CD14-positive monocyte (primary cell): ENCODE data around the gene MCU. TPM values are rescaled to one million over a fixed set of nuclear protein-coding genes. Genes with fewer than 3 reads are reported as not detected.

ENCODE experiments used
- DNase-seq, 3 donors: peaks; one replicate each; pipeline ENCODE4 v3.0.0-alpha.2; 2011 to 2022
- H2AFZ ChIP-seq: 2 replicates; pipeline ENCODE4 v1.6.0; 2012; ENCODE audit warnings: mild to moderate bottlenecking, low read depth, low read length, inconsistent platforms; ENCODE audit not compliant: insufficient read depth, poor library complexity, severe bottlenecking
- H3K27ac ChIP-seq, 2 donors: 1 replicate in 1 of 2; 2 replicates in 1 of 2; pipeline ENCODE4 v1.5.1; 2012 to 2013; ENCODE audit warnings: low read length in 2 of 2, control low read depth in 1 of 2, inconsistent platforms in 1 of 2, low read depth in 1 of 2, mild to moderate bottlenecking in 1 of 2
- H3K27me3 ChIP-seq, 2 donors: one replicate each; pipeline versions ENCODE4 v1.6.0 to v1.6.1; 2011 to 2013; ENCODE audit warnings: low read length in 2 of 2; ENCODE audit not compliant: control insufficient read depth in 2 of 2, insufficient read depth in 2 of 2
- H3K36me3 ChIP-seq, 2 donors: replicated peaks in 1 of 2; 1 replicate in 1 of 2; 2 replicates in 1 of 2; pipeline versions ENCODE4 v1.5.1 to v1.6.1; 2012 to 2013; ENCODE audit warnings: low read length in 2 of 2, control low read depth in 1 of 2, inconsistent platforms in 1 of 2, mild to moderate bottlenecking in 1 of 2; ENCODE audit not compliant: insufficient read depth in 2 of 2, control insufficient read depth in 1 of 2
- H3K4me1 ChIP-seq, 2 donors: 1 replicate in 1 of 2; 2 replicates in 1 of 2; pipeline versions ENCODE4 v1.5.1 to v1.6.1; 2012 to 2013; ENCODE audit warnings: low read length in 2 of 2, control low read depth in 1 of 2, inconsistent platforms in 1 of 2, mild to moderate bottlenecking in 1 of 2, moderate library complexity in 1 of 2; ENCODE audit not compliant: insufficient read depth in 2 of 2, control insufficient read depth in 1 of 2
- H3K4me2 ChIP-seq: replicated peaks from 2 replicates; pipeline ENCODE3; 2012; ENCODE audit warnings: low read length, moderate library complexity, mild to moderate bottlenecking; ENCODE audit not compliant: poor library complexity, severe bottlenecking; ENCODE audit errors: extremely low read depth
- H3K4me3 ChIP-seq, 3 experiments: fragments of 200-600 bp in 1 of 3; sonication (generic) in 1 of 3; replicated peaks in 1 of 3; 1 replicate in 2 of 3; 2 replicates in 1 of 3; pipeline ENCODE4 v1.5.1; 2011 to 2013; ENCODE audit warnings: low read length in 3 of 3, mild to moderate bottlenecking in 3 of 3, control low read depth in 2 of 3, low read depth in 2 of 3, inconsistent platforms in 1 of 3, moderate library complexity in 1 of 3
- H3K79me2 ChIP-seq: 2 replicates; pipeline ENCODE4 v1.6.0; 2012; ENCODE audit warnings: mild to moderate bottlenecking, control low read depth, inconsistent platforms, low read length, moderate library complexity; ENCODE audit not compliant: insufficient read depth
- H3K9ac ChIP-seq: 2 replicates; pipeline ENCODE4 v1.6.0; 2017; ENCODE audit warnings: low read length, mild to moderate bottlenecking; ENCODE audit not compliant: insufficient read depth, poor library complexity, severe bottlenecking
- H3K9me3 ChIP-seq, 2 donors: replicated peaks in 1 of 2; 1 replicate in 1 of 2; 2 replicates in 1 of 2; pipeline versions ENCODE4 v1.5.1 to v1.6.1; 2012 to 2013; ENCODE audit warnings: low read length in 2 of 2, control low read depth in 1 of 2; ENCODE audit not compliant: control insufficient read depth in 1 of 2, insufficient read depth in 1 of 2
- H4K20me1 ChIP-seq: 2 replicates; pipeline ENCODE4 v1.6.0; 2012; ENCODE audit warnings: mild to moderate bottlenecking, low read length, control low read depth, moderate library complexity; ENCODE audit not compliant: insufficient read depth
- H3K27ac Mint-ChIP-seq, 7 donors: one replicate each; pipeline ENCODE4 v1.8.0; 2020; ENCODE audit warnings: mild to moderate bottlenecking in 7 of 7, mixed read lengths in 7 of 7, moderate library complexity in 6 of 7, inconsistent platforms in 2 of 7
- H3K27me3 Mint-ChIP-seq, 3 donors: one replicate each; pipeline ENCODE4 v1.8.0; 2021 to 2022; ENCODE audit warnings: low read depth in 3 of 3, mild to moderate bottlenecking in 3 of 3, mixed read lengths in 3 of 3, moderate library complexity in 3 of 3, inconsistent platforms in 1 of 3
- H3K36me3 Mint-ChIP-seq, 2 donors: one replicate each; pipeline ENCODE4 v1.8.0; 2020; ENCODE audit warnings: mixed read lengths in 2 of 2, inconsistent platforms in 1 of 2, mild to moderate bottlenecking in 1 of 2
- H3K4me1 Mint-ChIP-seq: one replicate; pipeline ENCODE4 v1.8.0; 2020; ENCODE audit warnings: mild to moderate bottlenecking, mixed read lengths
- H3K4me3 Mint-ChIP-seq, 2 donors: one replicate each; pipeline ENCODE4 v1.8.0; 2020; ENCODE audit warnings: mild to moderate bottlenecking in 2 of 2, mixed read lengths in 2 of 2, moderate library complexity in 1 of 2
- H3K9me3 Mint-ChIP-seq, 7 donors: one replicate each; pipeline ENCODE4 v1.8.0; 2020 to 2022; ENCODE audit warnings: mixed read lengths in 7 of 7, mild to moderate bottlenecking in 6 of 7, moderate library complexity in 6 of 7, inconsistent platforms in 2 of 7
- WGBS: methylation state at CpG from one replicate; pipeline ENCODE4 v1.1.5; 2013; ENCODE audit warnings: missing lambda C conversion rate; ENCODE audit not compliant: insufficient coverage; 5-methylcytosine and 5-hydroxymethylcytosine counted together
- intact Hi-C, 2 donors: fragments of 100-400 bp; cut with micrococcal nuclease; formaldehyde crosslinking; loops; one replicate each; pipeline versions ENCODE4 v1.15.0 to v1.15.1; 2023
- polyA plus RNA-seq, 3 donors: library from polyadenylated mRNA; depleted of rRNA in 1 of 3; unstranded in 2 of 3; stranded (reverse) in 1 of 3; fragments of 300-500 nt in 2 of 3; fragments of >200 nt in 1 of 3; fragmentation: Illumina TruSeq in 2 of 3; gene quantifications; 1 replicate in 2 of 3; 2 replicates in 1 of 3; pipeline ENCODE4 v1.2.3, GENCODE V29; 2012 to 2021
- TF ChIP-seq, protein P1 (sequence below): fragments of 200-600 bp; IDR thresholded peaks from one replicate; pipeline ENCODE4 v1.8.0; 2022; ENCODE audit warnings: antibody characterized with exemption, mild to moderate bottlenecking

Gene MCU
- polyA plus RNA-seq, 3 donors = 11.7 to 23.1 (median 16.5) TPM

DNA sequence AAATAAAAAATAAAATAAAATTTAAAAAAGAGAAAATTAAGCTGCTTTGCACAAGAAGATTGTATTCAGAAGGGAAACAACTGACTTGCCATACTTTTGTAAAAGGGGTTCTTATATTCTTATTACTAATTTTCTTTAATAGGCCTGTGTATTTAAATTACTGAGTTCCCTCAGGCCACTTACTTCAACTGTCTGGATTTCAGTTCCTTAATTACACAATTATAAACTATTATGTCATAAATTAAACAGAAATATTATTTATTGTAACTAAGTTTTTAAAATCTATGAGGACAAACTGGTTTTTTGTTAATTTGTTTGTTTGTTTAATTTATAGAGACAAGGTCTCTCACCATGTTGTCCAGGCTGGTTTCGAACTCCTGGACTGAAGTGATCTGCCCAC is 43.6 kb upstream of the MCU start:
- H3K79me2 ChIP-seq = no peaks in the 10 kb centered on the region
- H4K20me1 ChIP-seq = no peaks in the 10 kb centered on the region
- H3K4me2 ChIP-seq = no peak overlapping the region
- Mint-ChIP-seq H3K9me3 (no peaks in the 10 kb centered on the region), H3K27me3 (peaks cover 0 to 3% (median 2%) of the 10 kb centered on the region in 3 donors), H3K4me3 (no peak overlapping the region), H3K27ac (peak overlapping the region in 2 of 7 donors; percentile 0 to 59), H3K36me3 (no peaks in the 10 kb centered on the region), H3K4me1 (peaks cover 19% of the 10 kb centered on the region)
- H3K4me1 ChIP-seq = peaks cover 20 to 25% of the 10 kb centered on the region in 2 donors
- H3K9me3 ChIP-seq = no peaks in the 10 kb centered on the region
- H3K9ac ChIP-seq = no peak overlapping the region
- H3K27ac ChIP-seq = no peak overlapping the region
- H2AFZ ChIP-seq = no peak overlapping the region
- DNase-seq = peak in 1 of 3 donors; percentile 11
- 100% methylated on average over 1 of the region's 1 CpG for WGBS
- TF ChIP-seq, protein P1, sequence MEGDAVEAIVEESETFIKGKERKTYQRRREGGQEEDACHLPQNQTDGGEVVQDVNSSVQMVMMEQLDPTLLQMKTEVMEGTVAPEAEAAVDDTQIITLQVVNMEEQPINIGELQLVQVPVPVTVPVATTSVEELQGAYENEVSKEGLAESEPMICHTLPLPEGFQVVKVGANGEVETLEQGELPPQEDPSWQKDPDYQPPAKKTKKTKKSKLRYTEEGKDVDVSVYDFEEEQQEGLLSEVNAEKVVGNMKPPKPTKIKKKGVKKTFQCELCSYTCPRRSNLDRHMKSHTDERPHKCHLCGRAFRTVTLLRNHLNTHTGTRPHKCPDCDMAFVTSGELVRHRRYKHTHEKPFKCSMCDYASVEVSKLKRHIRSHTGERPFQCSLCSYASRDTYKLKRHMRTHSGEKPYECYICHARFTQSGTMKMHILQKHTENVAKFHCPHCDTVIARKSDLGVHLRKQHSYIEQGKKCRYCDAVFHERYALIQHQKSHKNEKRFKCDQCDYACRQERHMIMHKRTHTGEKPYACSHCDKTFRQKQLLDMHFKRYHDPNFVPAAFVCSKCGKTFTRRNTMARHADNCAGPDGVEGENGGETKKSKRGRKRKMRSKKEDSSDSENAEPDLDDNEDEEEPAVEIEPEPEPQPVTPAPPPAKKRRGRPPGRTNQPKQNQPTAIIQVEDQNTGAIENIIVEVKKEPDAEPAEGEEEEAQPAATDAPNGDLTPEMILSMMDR = no peak
- no peaks in the 10 kb centered on the region for H3K27me3 ChIP-seq
- H3K36me3 ChIP-seq = no peaks in the 10 kb centered on the region
- H3K4me3 ChIP-seq = no peak overlapping the region
- intact Hi-C loops = no loop called here

DNA sequence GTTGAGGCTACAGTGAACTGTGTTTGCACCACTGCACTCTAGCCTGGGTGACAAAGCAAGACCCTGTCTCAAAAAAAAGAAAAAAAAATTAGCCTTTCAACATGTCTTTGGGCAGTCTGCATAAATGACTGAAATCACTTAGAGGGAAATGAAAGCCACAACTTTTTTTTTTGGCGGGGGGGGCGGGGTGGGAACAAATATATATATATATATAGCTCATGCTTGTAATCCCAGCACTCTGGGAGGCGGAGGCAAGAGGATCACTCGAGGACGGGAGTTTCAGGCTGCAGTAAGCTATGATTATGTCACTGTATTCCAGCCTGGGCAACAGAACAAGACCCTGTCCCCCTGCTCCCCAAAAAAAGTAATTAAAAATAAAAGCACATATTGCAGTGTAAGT is 42.7 kb upstream of the MCU start:
- Histone ChIP-seq H4K20me1 (no peaks in the 10 kb centered on the region), H3K4me1 (peaks cover 20 to 25% of the 10 kb centered on the region in 2 donors), H3K79me2 (no peaks in the 10 kb centered on the region), H3K36me3 (no peaks in the 10 kb centered on the region), H3K4me3 (no peak overlapping the region), H3K4me2 (peak overlapping the region; percentile 34), H3K27me3 (no peaks in the 10 kb centered on the region), H3K27ac (no peak overlapping the region), H3K9ac (no peak overlapping the region), H3K9me3 (no peaks in the 10 kb centered on the region), H2AFZ (no peak overlapping the region)
- H3K27me3 Mint-ChIP-seq = peaks cover 0 to 3% (median 2%) of the 10 kb centered on the region in 3 donors
- H3K9me3 Mint-ChIP-seq = no peaks in the 10 kb centered on the region
- TF ChIP-seq, protein P1 = no peak
- peak overlapping the region in 3 of 7 donors; percentile 0 to 35 (median 21) for H3K27ac Mint-ChIP-seq
- peak; percentile 2 to 23 (median 6) for DNase-seq
- peak overlapping the region in 1 of 2 donors; percentile 20 for H3K4me3 Mint-ChIP-seq
- no CpG with 5 or more reads among the region's 5 CpGs for WGBS
- intact Hi-C loops = no loop called here
- peaks cover 19% of the 10 kb centered on the region for H3K4me1 Mint-ChIP-seq
- H3K36me3 Mint-ChIP-seq = no peaks in the 10 kb centered on the region
